H1 (cell line): ENCODE measurements around the gene TP63. TPM values are rescaled to one million over a fixed set of nuclear protein-coding genes. Genes with fewer than 3 reads are reported as not detected.

Experiments used
- CTCF ChIA-PET: fragments of 300-600 bp; sonication (Branson Sonifier 250); formaldehyde crosslinking; loops from one replicate; lab custom pipeline; 2021; ENCODE audit not compliant: partially characterized antibody; lab: Charles Lee
- POLR2A ChIA-PET: fragments of 300-600 bp; sonication (Branson Sonifier 250); formaldehyde crosslinking; loops from one replicate; lab custom pipeline; 2021; ENCODE audit warnings: inconsistent platforms; ENCODE audit not compliant: partially characterized antibody; lab: Charles Lee
- DNase-seq, 2 experiments: peaks; one replicate each; pipeline versions ENCODE4 v3.0.0 to v3.0.0-alpha.2; 2010 to 2022; ENCODE audit warnings: low spot score in 2 of 2, low read depth in 1 of 2, mixed read lengths in 1 of 2
- FAIRE-seq: peaks from 2 replicates; lab custom pipeline; 2011; peaks lifted over from hg19 to GRCh38; lab: Jason Lieb, UNC
- H2AFZ ChIP-seq: 2 replicates; pipeline ENCODE4 v1.8.1; 2012; ENCODE audit warnings: low read length, inconsistent platforms
- H2AK5ac ChIP-seq: 2 replicates; pipeline ENCODE4 v1.6.1; 2013; ENCODE audit warnings: low read depth, low read length
- H2BK120ac ChIP-seq: replicated peaks from 2 replicates; pipeline ENCODE3; 2013; ENCODE audit warnings: low read depth, low read length, inconsistent platforms
- H2BK12ac ChIP-seq: 2 replicates; pipeline ENCODE4 v1.6.1; 2013; ENCODE audit warnings: low read depth, low read length
- H2BK15ac ChIP-seq: 2 replicates; pipeline ENCODE4 v1.6.1; 2013; ENCODE audit warnings: low read length
- H2BK20ac ChIP-seq: 2 replicates; pipeline ENCODE4 v1.6.1; 2013; ENCODE audit warnings: low read length
- H2BK5ac ChIP-seq: 2 replicates; pipeline ENCODE4 v1.6.1; 2013; ENCODE audit warnings: low read depth, low read length
- H3K14ac ChIP-seq: 2 replicates; pipeline ENCODE4 v1.6.1; 2013; ENCODE audit warnings: inconsistent platforms; ENCODE audit not compliant: insufficient read length
- H3K18ac ChIP-seq: 2 replicates; pipeline ENCODE4 v1.6.1; 2013; ENCODE audit warnings: low read length; ENCODE audit errors: extremely low read depth
- H3K23ac ChIP-seq: 2 replicates; pipeline ENCODE4 v1.6.1; 2013; ENCODE audit warnings: inconsistent platforms; ENCODE audit not compliant: insufficient read length
- H3K23me2 ChIP-seq: 2 replicates; pipeline ENCODE4 v1.6.1; 2013; ENCODE audit warnings: low read depth, low read length
- H3K27ac ChIP-seq: 2 replicates; pipeline ENCODE4 v1.6.1; 2011; ENCODE audit warnings: low read depth, low read length, inconsistent platforms
- H3K27me3 ChIP-seq, 4 experiments: replicated peaks in 1 of 4; 1 replicate in 1 of 4; 2 replicates in 3 of 4; pipeline versions ENCODE4 v1.6.1 to v1.8.1; 2011 to 2013; ENCODE audit warnings: low read length in 3 of 4, mild to moderate bottlenecking in 3 of 4, inconsistent platforms in 2 of 4, mixed read lengths in 2 of 4, moderate library complexity in 1 of 4; ENCODE audit not compliant: control insufficient read depth in 3 of 4, insufficient read depth in 3 of 4; ENCODE audit errors: extremely low read depth in 1 of 4
- H3K36me3 ChIP-seq, 4 experiments: 2 replicates each; pipeline versions ENCODE4 v1.6.1 to v1.8.1; 2011 to 2013; ENCODE audit warnings: mild to moderate bottlenecking in 4 of 4, low read length in 3 of 4, moderate library complexity in 2 of 4, control low read depth in 1 of 4, inconsistent platforms in 1 of 4; ENCODE audit not compliant: insufficient read depth in 4 of 4, control insufficient read depth in 2 of 4
- H3K4ac ChIP-seq: replicated peaks from 2 replicates; pipeline ENCODE3; 2013; ENCODE audit warnings: low read length, low read depth, mixed read lengths, inconsistent platforms; ENCODE audit not compliant: insufficient read length
- H3K4me1 ChIP-seq, 4 experiments: replicated peaks in 1 of 4; 1 replicate in 1 of 4; 2 replicates in 3 of 4; pipeline versions ENCODE4 v1.6.1 to v1.8.1; 2011 to 2013; ENCODE audit warnings: low read length in 3 of 4, inconsistent platforms in 2 of 4, mixed read lengths in 1 of 4; ENCODE audit not compliant: insufficient read depth in 4 of 4, control insufficient read depth in 3 of 4
- H3K4me2 ChIP-seq, 2 experiments: 2 replicates each; pipeline versions ENCODE4 v1.6.1 to v1.8.1; 2011 to 2013; ENCODE audit warnings: low read depth in 2 of 2, low read length in 2 of 2, control low read depth in 1 of 2, inconsistent platforms in 1 of 2, mild to moderate bottlenecking in 1 of 2; ENCODE audit not compliant: insufficient read depth in 1 of 2
- H3K4me3 ChIP-seq, 4 experiments: fragments of 200-600, 300-600 bp in 1 of 4; sonication (generic), shearing (Covaris generic), sonication (Bioruptor Twin) in 1 of 4; 2 replicates each; pipeline versions ENCODE4 v1.5.1 to v1.8.1; 2011 to 2016; ENCODE audit warnings: low read length in 4 of 4, low read depth in 3 of 4, control low read depth in 2 of 4, inconsistent platforms in 2 of 4, mild to moderate bottlenecking in 2 of 4, mixed read lengths in 1 of 4, moderate library complexity in 1 of 4; ENCODE audit not compliant: insufficient read depth in 2 of 4; ENCODE audit errors: extremely low read depth in 1 of 4
- H3K56ac ChIP-seq: replicated peaks from 2 replicates; pipeline ENCODE3; 2013; ENCODE audit warnings: low read depth, mild to moderate bottlenecking, mixed read lengths, low read length, inconsistent platforms; ENCODE audit not compliant: insufficient read length
- H3K79me1 ChIP-seq: 2 replicates; pipeline ENCODE4 v1.6.1; 2013; ENCODE audit warnings: low read depth, low read length, control low read depth
- H3K79me2 ChIP-seq, 2 experiments: 2 replicates each; pipeline versions ENCODE4 v1.6.1 to v1.8.1; 2012 to 2013; ENCODE audit warnings: low read length in 2 of 2, mild to moderate bottlenecking in 2 of 2, inconsistent platforms in 1 of 2; ENCODE audit not compliant: insufficient read depth in 2 of 2, control insufficient read depth in 1 of 2
- H3K9ac ChIP-seq, 4 experiments: replicated peaks in 1 of 4; 1 replicate in 1 of 4; 2 replicates in 3 of 4; pipeline versions ENCODE4 v1.6.1 to v1.8.1; 2011 to 2013; ENCODE audit warnings: low read depth in 3 of 4, low read length in 3 of 4, control low read depth in 2 of 4, mild to moderate bottlenecking in 2 of 4, moderate library complexity in 2 of 4, inconsistent platforms in 1 of 4; ENCODE audit errors: extremely low read depth in 1 of 4
- H3K9me3 ChIP-seq, 2 experiments: 2 replicates each; pipeline versions ENCODE4 v1.6.1 to v1.8.1; 2012 to 2013; ENCODE audit warnings: mild to moderate bottlenecking in 2 of 2, moderate library complexity in 2 of 2, control low read depth in 1 of 2, inconsistent platforms in 1 of 2, low read depth in 1 of 2, low read length in 1 of 2, mixed read lengths in 1 of 2; ENCODE audit not compliant: insufficient read depth in 2 of 2
- H4K20me1 ChIP-seq, 2 experiments: replicated peaks in 1 of 2; 2 replicates each; pipeline versions ENCODE3 to v1.8.1; 2011 to 2013; ENCODE audit warnings: inconsistent platforms in 2 of 2, low read length in 2 of 2, mild to moderate bottlenecking in 1 of 2; ENCODE audit not compliant: insufficient read depth in 2 of 2, control insufficient read depth in 1 of 2
- H4K5ac ChIP-seq: 2 replicates; pipeline ENCODE4 v1.6.1; 2013; ENCODE audit warnings: low read length, low read depth, mixed read lengths, inconsistent platforms; ENCODE audit not compliant: insufficient read length
- H4K8ac ChIP-seq: 2 replicates; pipeline ENCODE4 v1.8.0; 2013; ENCODE audit warnings: mild to moderate bottlenecking, moderate library complexity, low read length, inconsistent platforms; ENCODE audit not compliant: insufficient read depth; ENCODE audit errors: extremely low read depth
- H4K91ac ChIP-seq: replicated peaks from 2 replicates; pipeline ENCODE3; 2013; ENCODE audit warnings: low read length, mixed read lengths, inconsistent platforms; ENCODE audit not compliant: insufficient read length
- BACH1 ChIP-seq: IDR thresholded peaks from 2 replicates; pipeline ENCODE4 v1.6.1; 2012; ENCODE audit warnings: low read length, improper control_type of control experiment
- CEBPB ChIP-seq: IDR thresholded peaks from 2 replicates; pipeline ENCODE4 v1.6.1; 2012; ENCODE audit warnings: low read depth, low read length
- CHD1 ChIP-seq: IDR thresholded peaks from 2 replicates; pipeline ENCODE4 v1.6.1; 2012; ENCODE audit warnings: low read depth, low read length, improper control_type of control experiment
- CREB1 ChIP-seq: IDR thresholded peaks from 2 replicates; pipeline ENCODE4 v1.6.1; 2012; ENCODE audit warnings: inconsistent platforms
- JUN ChIP-seq: IDR thresholded peaks from 2 replicates; pipeline ENCODE4 v1.6.1; 2011; ENCODE audit warnings: low read depth, mild to moderate bottlenecking, improper control_type of control experiment, low read length
- KDM1A ChIP-seq: fragments of 200-600, 300-600 bp; sonication (generic); IDR thresholded peaks from 2 replicates; pipeline ENCODE4 v1.7.1; 2016; ENCODE audit warnings: mild to moderate bottlenecking, low read length, borderline replicate concordance
- POU5F1 ChIP-seq: IDR thresholded peaks from 2 replicates; pipeline ENCODE4 v1.6.1; 2011; ENCODE audit warnings: low read depth, mild to moderate bottlenecking, low read length, moderate library complexity
- RXRA ChIP-seq: IDR thresholded peaks from 2 replicates; pipeline ENCODE4 v1.6.1; 2011; ENCODE audit warnings: low read depth, mild to moderate bottlenecking, low read length, moderate library complexity; ENCODE audit not compliant: insufficient read depth
- SIX5 ChIP-seq: IDR thresholded peaks from 2 replicates; pipeline ENCODE4 v1.6.1; 2011; ENCODE audit warnings: mild to moderate bottlenecking, low read depth, low read length
- TAF1 ChIP-seq: IDR thresholded peaks from 2 replicates; pipeline ENCODE4 v1.6.1; 2011; ENCODE audit warnings: mild to moderate bottlenecking, low read depth, low read length
- TEAD4 ChIP-seq: IDR thresholded peaks from 2 replicates; pipeline ENCODE4 v1.6.1; 2012; ENCODE audit warnings: low read depth, low read length, inconsistent platforms, mixed read lengths
- YY1 ChIP-seq: IDR thresholded peaks from 2 replicates; pipeline ENCODE4 v1.6.1; 2011; ENCODE audit warnings: low read depth, mild to moderate bottlenecking, low read length
- WGBS, 2 experiments: shearing (Covaris generic) in 1 of 2; methylation state at CpG; one replicate each; pipeline versions ENCODE4 v1.1.6 to v1.1.7; 2013 to 2015; ENCODE audit warnings: low lambda C conversion rate in 2 of 2, mixed read lengths in 2 of 2, inconsistent platforms in 1 of 2, low coverage in 1 of 2, missing lambda C conversion rate in 1 of 2; ENCODE audit not compliant: insufficient replicate concordance in 2 of 2, insufficient coverage in 1 of 2, insufficient read length in 1 of 2; ENCODE audit errors: extremely low coverage in 1 of 2, missing lambda C conversion rate in 1 of 2; 5-methylcytosine and 5-hydroxymethylcytosine counted together
- polyA plus RNA-seq, 7 experiments: library from polyadenylated mRNA; depleted of rRNA in 3 of 7; stranded (reverse) in 5 of 7; unstranded in 2 of 7; fragments of >200 nt in 5 of 7; fragments of 200-250 nt in 2 of 7; gene quantifications; 1 replicate in 5 of 7; 2 replicates in 1 of 7; 4 replicates in 1 of 7; pipeline versions ENCODE4 v1.2.1 to v1.2.3, GENCODE V29; 2011 to 2013; ENCODE audit warnings: missing spikeins in 2 of 7, mixed read lengths in 2 of 7
- total RNA-seq: library from RNA; stranded (reverse); fragmentation: NEBNext Ultra II Directional; extraction: Animal tissue kit (Norgen Biotek cat#: 25700); gene quantifications from 2 replicates; pipeline ENCODE4 v1.2.1, GENCODE V29; 2021
- TF ChIP-seq, protein P1 (sequence below): IDR thresholded peaks from 2 replicates; pipeline ENCODE4 v1.6.1; 2011; ENCODE audit warnings: low read depth, mild to moderate bottlenecking, low read length; ENCODE audit not compliant: insufficient read depth
- TF ChIP-seq, protein P2 (sequence below): IDR thresholded peaks from 2 replicates; pipeline ENCODE4 v1.6.1; 2012; ENCODE audit warnings: low read length, inconsistent platforms

TP63 gene
- total and polyA plus RNA-seq, 2 of the 8 experiments (the other 6 are each of a cell fraction or from before 2014, with no cell fraction given) = not detected

DNA sequence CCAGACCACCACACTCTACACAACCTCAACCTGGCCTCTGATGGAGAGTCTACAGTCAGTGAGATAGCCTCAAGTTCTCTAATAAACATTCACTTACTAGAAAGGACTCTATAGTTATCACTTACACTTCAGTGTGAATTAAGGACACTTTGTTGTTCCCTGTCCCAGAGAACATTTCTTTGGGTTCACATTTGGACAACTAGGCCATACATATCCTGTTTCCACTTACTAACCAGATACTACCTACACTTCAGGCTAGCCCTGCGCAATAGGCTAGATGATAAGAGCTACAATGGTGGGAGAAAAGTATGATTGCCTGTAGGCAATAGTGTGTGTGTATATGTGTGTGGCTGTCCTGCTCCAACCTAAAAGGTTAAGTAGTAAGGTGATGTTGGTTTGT, 72.7 kb downstream of the TP63 start:
- H3K4ac ChIP-seq = no peak overlapping the region
- H3K36me3 ChIP-seq = no peaks in the 10 kb centered on the region
- H2AFZ ChIP-seq = no peak overlapping the region
- no peak overlapping the region for H3K23ac ChIP-seq
- POLR2A ChIA-PET = no interaction called here
- H2BK5ac ChIP-seq = no peak overlapping the region
- no peaks in the 10 kb centered on the region for H3K27me3 ChIP-seq
- H2BK120ac ChIP-seq = no peak overlapping the region
- H4K8ac ChIP-seq = no peak overlapping the region
- H4K5ac ChIP-seq = no peak overlapping the region
- CTCF ChIA-PET = interaction anchor here (0.5 kb wide), 1 partner anchor 75 kb away, joined by 3 read pairs; no protein-coding TSS in a partner anchor
- H3K9ac ChIP-seq = no peak overlapping the region
- FAIRE-seq = no peak
- H3K27ac ChIP-seq = no peak overlapping the region
- H3K79me2 ChIP-seq = no peaks in the 10 kb centered on the region
- peaks cover 0 to 3% (median 0%) of the 10 kb centered on the region in 4 experiments; a peak in 1 of 7 replicates for H3K4me1 ChIP-seq
- H2AK5ac ChIP-seq = no peak overlapping the region
- no peak overlapping the region for H3K4me2 ChIP-seq
- H3K23me2 ChIP-seq = no peaks in the 10 kb centered on the region
- no peak overlapping the region for H3K4me3 ChIP-seq
- H2BK20ac ChIP-seq = no peak overlapping the region
- H4K91ac ChIP-seq = no peak overlapping the region
- WGBS, 2 experiments = 86% methylated on average over 1 of the region's 1 CpG; no CpG with 5 or more reads in 1 of the 2 experiments
- no peak for DNase-seq
- no peaks in the 10 kb centered on the region for H3K9me3 ChIP-seq
- H3K79me1 ChIP-seq = no peaks in the 10 kb centered on the region
- no peak overlapping the region for H2BK15ac ChIP-seq
- H3K18ac ChIP-seq = no peak overlapping the region
- no peak overlapping the region for H3K56ac ChIP-seq
- H4K20me1 ChIP-seq = no peaks in the 10 kb centered on the region
- no peak overlapping the region for H3K14ac ChIP-seq
- H2BK12ac ChIP-seq = no peak overlapping the region
- TF ChIP-seq, protein P1, sequence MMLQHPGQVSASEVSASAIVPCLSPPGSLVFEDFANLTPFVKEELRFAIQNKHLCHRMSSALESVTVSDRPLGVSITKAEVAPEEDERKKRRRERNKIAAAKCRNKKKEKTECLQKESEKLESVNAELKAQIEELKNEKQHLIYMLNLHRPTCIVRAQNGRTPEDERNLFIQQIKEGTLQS = no peak
- TF ChIP-seq CHD1 = no peak
- no peak for TF ChIP-seq TEAD4
- no peak for TF ChIP-seq BACH1
- no peak for TF ChIP-seq CREB1
- no peak for TF ChIP-seq CEBPB
- TF ChIP-seq TAF1 = no peak
- TF ChIP-seq, protein P2, sequence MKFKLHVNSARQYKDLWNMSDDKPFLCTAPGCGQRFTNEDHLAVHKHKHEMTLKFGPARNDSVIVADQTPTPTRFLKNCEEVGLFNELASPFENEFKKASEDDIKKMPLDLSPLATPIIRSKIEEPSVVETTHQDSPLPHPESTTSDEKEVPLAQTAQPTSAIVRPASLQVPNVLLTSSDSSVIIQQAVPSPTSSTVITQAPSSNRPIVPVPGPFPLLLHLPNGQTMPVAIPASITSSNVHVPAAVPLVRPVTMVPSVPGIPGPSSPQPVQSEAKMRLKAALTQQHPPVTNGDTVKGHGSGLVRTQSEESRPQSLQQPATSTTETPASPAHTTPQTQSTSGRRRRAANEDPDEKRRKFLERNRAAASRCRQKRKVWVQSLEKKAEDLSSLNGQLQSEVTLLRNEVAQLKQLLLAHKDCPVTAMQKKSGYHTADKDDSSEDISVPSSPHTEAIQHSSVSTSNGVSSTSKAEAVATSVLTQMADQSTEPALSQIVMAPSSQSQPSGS = no peak
- no peak for TF ChIP-seq RXRA
- no peak for TF ChIP-seq POU5F1
- TF ChIP-seq KDM1A = no peak
- TF ChIP-seq SIX5 = no peak
- no peak for TF ChIP-seq YY1
- no peak for TF ChIP-seq JUN
